PC-9 (cell line): ENCODE measurements around the gene PSMD14. TPM values are rescaled to one million over a fixed set of nuclear protein-coding genes. Genes with fewer than 3 reads are reported as not detected.
A peak's percentile ranks its signal among the peaks of the same experiment; 100 is the strongest.

Experiments
- BruUV-seq: library from RNA; stranded (reverse); fragments of 400-500 nt; replicated peaks from 2 replicates; lab custom pipeline; 2021; lab: Mats Ljungman, UMichigan
- CTCF ChIA-PET: fragments of 300-600 bp; sonication (Branson Sonifier 250); formaldehyde crosslinking; loops from one replicate; lab custom pipeline; 2022; ENCODE audit warnings: antibody characterized with exemption; lab: Charles Lee
- POLR2A ChIA-PET: fragments of 300-600 bp; sonication (Branson Sonifier 250); formaldehyde crosslinking; loops from one replicate; lab custom pipeline; 2022; ENCODE audit warnings: antibody characterized with exemption; ENCODE audit not compliant: unreplicated experiment; lab: Charles Lee
- DNase-seq, 2 experiments: peaks; one replicate each; pipeline versions ENCODE4 v3.0.0 to v3.0.0-alpha.2; 2015 to 2022; ENCODE audit warnings: mixed read lengths in 1 of 2
- H2AFZ ChIP-seq: fragments of 200-600 bp; sonication (generic); 2 replicates; pipeline ENCODE4 v1.8.1; 2017; ENCODE audit warnings: antibody characterized with exemption
- H3F3A ChIP-seq: fragments of 200-600 bp; sonication (generic); 2 replicates; pipeline ENCODE4 v1.8.1; 2017; ENCODE audit warnings: antibody characterized with exemption, mild to moderate bottlenecking, low read depth; ENCODE audit not compliant: insufficient read depth
- H3K27ac ChIP-seq: fragments of 200-600 bp; sonication (generic); 2 replicates; pipeline ENCODE4 v1.6.1; 2016; ENCODE audit warnings: mixed run types
- H3K27me3 ChIP-seq: fragments of 200-600 bp; sonication (generic); 2 replicates; pipeline ENCODE4 v1.6.1; 2016; ENCODE audit warnings: low read depth, mixed run types; ENCODE audit not compliant: insufficient read depth
- H3K36me3 ChIP-seq: fragments of 200-600 bp; sonication (generic); 2 replicates; pipeline ENCODE4 v1.6.1; 2016; ENCODE audit warnings: low read depth, mixed run types
- H3K4me1 ChIP-seq: fragments of 200-600 bp; sonication (generic); replicated peaks from 2 replicates; pipeline ENCODE4 v1.6.1; 2016; ENCODE audit warnings: mixed run types; ENCODE audit not compliant: insufficient read depth
- H3K4me2 ChIP-seq: fragments of 200-600 bp; sonication (generic); 2 replicates; pipeline ENCODE4 v1.6.1; 2017; ENCODE audit warnings: mixed run types
- H3K4me3 ChIP-seq: fragments of 200-600 bp; sonication (generic); 2 replicates; pipeline ENCODE4 v1.6.1; 2016; ENCODE audit warnings: mixed run types
- H3K79me2 ChIP-seq: fragments of 200-600 bp; sonication (generic); 2 replicates; pipeline ENCODE4 v1.6.1; 2017; ENCODE audit warnings: low read depth, mixed run types
- H3K9me2 ChIP-seq: fragments of 200-600 bp; sonication (generic); 2 replicates; pipeline ENCODE4 v1.8.1; 2017; ENCODE audit warnings: mild to moderate bottlenecking; ENCODE audit not compliant: insufficient read depth
- H3K9me3 ChIP-seq: fragments of 200-600 bp; sonication (generic); 2 replicates; pipeline ENCODE4 v1.8.1; 2016; ENCODE audit warnings: low read depth; ENCODE audit not compliant: insufficient read depth
- H4K20me1 ChIP-seq: fragments of 200-600 bp; sonication (generic); 2 replicates; pipeline ENCODE4 v1.8.1; 2017; ENCODE audit not compliant: insufficient read depth
- EZH2 ChIP-seq: fragments of 200-600 bp; sonication (generic); IDR thresholded peaks from 2 replicates; pipeline ENCODE4 v1.8.0; 2017; ENCODE audit warnings: antibody characterized with exemption, low read depth
- intact Hi-C: fragments of 100-400 bp; cut with micrococcal nuclease; formaldehyde crosslinking; loops from one replicate; pipeline ENCODE4 v1.10.0; 2022; ENCODE audit not compliant: unreplicated experiment
- total RNA-seq: library from RNA; stranded (reverse); gene quantifications from 2 replicates; pipeline ENCODE4 v1.2.3, GENCODE V29; 2021
- TF ChIP-seq, protein P1 (sequence below): fragments of 200-600 bp; sonication (generic); conservative IDR thresholded peaks from 2 replicates; pipeline ENCODE4 v1.6.1; 2017; ENCODE audit warnings: mixed run types, antibody characterized with exemption, mild to moderate bottlenecking, moderate library complexity

The PSMD14 gene
- total RNA-seq, 1 experiment from 2014 or later: 58.8 TPM

DNA sequence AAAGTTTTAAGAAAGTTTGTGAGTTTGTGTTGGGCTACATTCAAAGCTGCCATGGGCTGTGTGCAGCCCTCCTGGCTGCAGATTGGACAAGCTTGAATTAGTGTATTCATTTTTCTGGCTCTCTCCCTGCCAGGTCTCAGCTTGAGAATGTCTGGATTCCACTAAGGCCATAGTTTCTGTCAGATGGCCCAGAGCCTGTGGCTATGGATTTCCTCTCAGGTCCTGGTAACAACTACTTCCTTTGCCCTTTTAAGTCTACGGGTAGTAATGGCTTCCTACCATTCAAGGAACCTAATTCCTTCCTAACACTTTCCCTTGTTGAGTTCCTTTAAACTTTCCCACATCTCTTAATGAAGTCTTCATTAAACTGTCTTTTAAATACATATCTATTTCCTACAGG lies 24.3 kb upstream of the PSMD14 start:
- ChIA-PET CTCF (no interaction called here), POLR2A (no interaction called here)
- Histone ChIP-seq H4K20me1 (no peaks in the 10 kb centered on the region), H3K4me1 (no peaks in the 10 kb centered on the region), H3K9me2 (no peaks in the 10 kb centered on the region), H3K36me3 (no peaks in the 10 kb centered on the region), H3F3A (no peaks in the 10 kb centered on the region), H3K79me2 (no peaks in the 10 kb centered on the region), H3K27me3 (no peaks in the 10 kb centered on the region), H3K27ac (no peak overlapping the region), H3K4me2 (no peak overlapping the region), H3K9me3 (no peaks in the 10 kb centered on the region), H2AFZ (0 out of 2 replicates have a peak overlapping the region, but pooled peaks have one; percentile 27), H3K4me3 (no peak overlapping the region)
- BruUV-seq: no TSS peak
- TF ChIP-seq EZH2: no peak
- TF ChIP-seq, protein P1, sequence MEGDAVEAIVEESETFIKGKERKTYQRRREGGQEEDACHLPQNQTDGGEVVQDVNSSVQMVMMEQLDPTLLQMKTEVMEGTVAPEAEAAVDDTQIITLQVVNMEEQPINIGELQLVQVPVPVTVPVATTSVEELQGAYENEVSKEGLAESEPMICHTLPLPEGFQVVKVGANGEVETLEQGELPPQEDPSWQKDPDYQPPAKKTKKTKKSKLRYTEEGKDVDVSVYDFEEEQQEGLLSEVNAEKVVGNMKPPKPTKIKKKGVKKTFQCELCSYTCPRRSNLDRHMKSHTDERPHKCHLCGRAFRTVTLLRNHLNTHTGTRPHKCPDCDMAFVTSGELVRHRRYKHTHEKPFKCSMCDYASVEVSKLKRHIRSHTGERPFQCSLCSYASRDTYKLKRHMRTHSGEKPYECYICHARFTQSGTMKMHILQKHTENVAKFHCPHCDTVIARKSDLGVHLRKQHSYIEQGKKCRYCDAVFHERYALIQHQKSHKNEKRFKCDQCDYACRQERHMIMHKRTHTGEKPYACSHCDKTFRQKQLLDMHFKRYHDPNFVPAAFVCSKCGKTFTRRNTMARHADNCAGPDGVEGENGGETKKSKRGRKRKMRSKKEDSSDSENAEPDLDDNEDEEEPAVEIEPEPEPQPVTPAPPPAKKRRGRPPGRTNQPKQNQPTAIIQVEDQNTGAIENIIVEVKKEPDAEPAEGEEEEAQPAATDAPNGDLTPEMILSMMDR: no peak
- intact Hi-C loops: no loop called here
- no peak for DNase-seq

DNA sequence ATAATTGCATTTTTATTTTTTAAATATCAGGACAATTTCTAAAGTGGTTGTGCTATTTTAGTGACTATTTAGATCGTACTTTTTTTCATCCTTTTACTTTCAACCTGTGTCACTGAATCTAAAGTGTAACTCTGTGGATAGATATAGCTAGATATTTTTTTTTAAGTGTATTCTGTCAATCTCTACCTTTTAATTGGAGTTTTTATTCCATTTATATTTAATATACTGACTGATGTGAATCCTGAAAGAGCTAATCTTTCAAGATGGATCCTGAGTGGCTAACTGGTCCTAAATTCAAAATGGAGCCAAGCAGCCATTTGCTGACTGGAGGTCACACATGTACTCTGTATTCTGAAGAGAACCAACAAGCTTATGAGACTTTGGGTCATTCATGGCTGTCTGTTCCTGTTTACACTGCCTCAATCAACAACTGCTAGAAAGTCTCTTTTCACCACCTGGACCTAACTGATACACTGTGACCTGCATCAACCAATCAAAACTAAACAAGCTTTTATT lies 4.6 kb upstream of the PSMD14 start:
- no peak for DNase-seq
- Histone ChIP-seq H3K79me2 (peaks cover 9% of the 10 kb centered on the region), H3K4me3 (no peak overlapping the region), H3K9me3 (no peaks in the 10 kb centered on the region), H4K20me1 (no peaks in the 10 kb centered on the region), H3K9me2 (no peaks in the 10 kb centered on the region), H3F3A (no peaks in the 10 kb centered on the region), H3K27me3 (no peaks in the 10 kb centered on the region), H3K27ac (no peak overlapping the region), H3K4me1 (no peaks in the 10 kb centered on the region), H3K36me3 (no peaks in the 10 kb centered on the region), H3K4me2 (no peak overlapping the region), H2AFZ (no peak overlapping the region)
- ChIA-PET CTCF (no interaction called here), POLR2A (no interaction called here)
- intact Hi-C loops: no loop called here
- BruUV-seq: no TSS peak
- TF ChIP-seq EZH2: no peak
- TF ChIP-seq, protein P1: no peak

DNA sequence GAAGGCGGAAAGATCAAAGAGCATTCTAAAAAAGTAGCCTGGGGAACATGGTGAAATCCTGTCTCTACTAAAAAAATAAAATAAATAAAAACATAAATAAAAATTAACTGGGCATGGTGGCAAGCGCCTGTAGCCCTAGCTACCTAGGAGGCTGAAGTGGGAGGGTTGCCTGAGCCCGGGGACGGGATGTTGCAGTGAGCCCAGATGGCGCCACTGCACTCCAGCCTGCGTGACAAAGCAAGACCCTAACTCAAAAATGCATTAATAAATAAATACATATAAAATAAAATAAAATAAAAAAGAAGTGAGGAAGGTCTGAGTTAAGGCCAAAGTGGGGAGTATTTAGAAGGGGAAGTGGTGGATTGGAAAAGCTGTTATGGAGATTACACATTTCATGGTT lies 1.3 kb upstream of the PSMD14 start:
- peak overlapping the region; percentile 80 for H3K4me2 ChIP-seq
- no TSS peak for BruUV-seq
- ChIA-PET CTCF (no interaction called here), POLR2A (no interaction called here)
- H3K9me3 ChIP-seq: no peaks in the 10 kb centered on the region
- H3F3A ChIP-seq: no peaks in the 10 kb centered on the region
- no peak overlapping the region for H3K27ac ChIP-seq
- H3K36me3 ChIP-seq: no peaks in the 10 kb centered on the region
- no peak for DNase-seq
- H4K20me1 ChIP-seq: 0 out of 2 replicates have a peak, but pooled peaks cover 4% of the 10 kb centered on the region
- H2AFZ ChIP-seq: no peak overlapping the region
- peaks cover 11% of the 10 kb centered on the region; the same call in 1 of the 2 replicates for H3K4me1 ChIP-seq
- H3K27me3 ChIP-seq: no peaks in the 10 kb centered on the region
- no peaks in the 10 kb centered on the region for H3K9me2 ChIP-seq
- TF ChIP-seq EZH2: no peak
- TF ChIP-seq, protein P1: no peak
- peaks cover 43% of the 10 kb centered on the region for H3K79me2 ChIP-seq
- peak overlapping the region; percentile 71 for H3K4me3 ChIP-seq
- intact Hi-C loops: no loop called here
